ENCODE measurements around the gene ZC3H4. TPM values are rescaled to one million over a fixed set of nuclear protein-coding genes. Genes with fewer than 3 reads are reported as not detected.
A peak's percentile ranks its signal among the peaks of the same experiment; 100 is the strongest.

Gene ZC3H4
- total RNA-seq, 1 experiment from 2014 or later = 45.1 TPM

GRCh38 chr19:47099576-47100050 is 14.0 kb downstream of the ZC3H4 start:
- Histone ChIP-seq H2AFZ (ENCODE audit: low read depth, low read length, poor library complexity, severe bottlenecking) (no peak overlapping the region), H3K4me3 (replicated peaks in 1 of 2; ENCODE audit: low read depth in 1 of 2, low read length in 2 of 2) (no peak overlapping the region), H3K4me1 (ENCODE audit: control insufficient read depth in 1 of 2, insufficient read depth in 2 of 2, low read length in 2 of 2) (peaks cover 50 to 59% of the 10 kb centered on the region in 2 experiments), H3K4me2 (ENCODE audit: low read length) (peak overlapping the region; percentile 22), H3K9me3 (ENCODE audit: control insufficient read depth in 1 of 2, insufficient read depth in 1 of 2, low read depth in 1 of 2, low read length in 2 of 2) (no peaks in the 10 kb centered on the region), H3K27me3 (ENCODE audit: insufficient read depth, low read length) (no peaks in the 10 kb centered on the region), H3K36me3 (ENCODE audit: control insufficient read depth in 1 of 2, insufficient read depth in 2 of 2, low read length in 2 of 2) (peaks cover 0 to 5% of the 10 kb centered on the region in 2 experiments; a peak in 1 of 4 replicates), H3K27ac (ENCODE audit: low read depth, low read length) (no peak overlapping the region), H3K9ac (ENCODE audit: low read length) (no peak overlapping the region), H3K9me2 (ENCODE audit: insufficient read depth) (no peaks in the 10 kb centered on the region), H3K79me2 (ENCODE audit: insufficient read depth, low read length) (peaks cover 72% of the 10 kb centered on the region), H4K20me1 (ENCODE audit: insufficient read depth) (no peaks in the 10 kb centered on the region)
- ChIA-PET RAD21 (ENCODE audit: low non-redundant PET in 1 of 2, low total read pairs in 2 of 2, uncharacterized antibody in 2 of 2, unreplicated experiment in 2 of 2) (no interaction called here), POLR2A (interaction anchor here (4.5 kb wide), 1 partner anchor 14 kb away, joined by 27 read pairs; the partner anchor contains the start of gene ZC3H4), CTCF (interaction anchor here (1.1 to 1.4 kb wide), 2 partner anchors 14 to 20 kb away, joined by 3 to 4 read pairs; partner anchors contain the start of gene ZC3H4)
- no peak for TF ChIP-seq FOSL1 (IDR thresholded peaks at IDR 0.05; ENCODE audit: low read depth)
- intact Hi-C loops (cut with micrococcal nuclease) = no loop called here
- ATAC-seq (no peak), DNase-seq (ENCODE audit: low read depth, low spot score) (no peak)
- no TSS peak for BruUV-seq (replicated peaks)

- H2AFZ ChIP-seq (ENCODE audit: low read depth, low read length, poor library complexity, severe bottlenecking) = no peak overlapping the region
- H3K9ac ChIP-seq (ENCODE audit: low read length) = peak overlapping the region; percentile 16; the same call in 1 of the 2 replicates
- POLR2A ChIA-PET = interaction anchor here (4.5 kb wide), 1 partner anchor 15 kb away, joined by 27 read pairs; the partner anchor contains the start of gene ZC3H4
- ATAC-seq = no peak
- TF ChIP-seq MAX (IDR thresholded peaks at IDR 0.05) = no peak
- TF ChIP-seq JUND (IDR thresholded peaks at IDR 0.05) = no peak
- TF ChIP-seq ZBTB33 (IDR thresholded peaks at IDR 0.05; ENCODE audit: extremely low read depth, insufficient replicate concordance, low read length) = no peak
- no peak for TF ChIP-seq REST (IDR thresholded peaks at IDR 0.05; ENCODE audit: low read depth)
- no peak for TF ChIP-seq EGR1 (IDR thresholded peaks at IDR 0.05; ENCODE audit: low read depth)
- TF ChIP-seq SIN3A (IDR thresholded peaks at IDR 0.05; ENCODE audit: low read depth) = no peak
- no peak for TF ChIP-seq CTCF (IDR thresholded peaks at IDR 0.05 in 2 of 3, conservative IDR thresholded peaks at IDR 0.05 in 1 of 3; ENCODE audit: borderline replicate concordance in 1 of 3, insufficient read depth in 1 of 3, low read depth in 2 of 3, low read length in 2 of 3)
- no peak for TF ChIP-seq FOSL1 (IDR thresholded peaks at IDR 0.05; ENCODE audit: low read depth)
- no peak for TF ChIP-seq RAD21 (IDR thresholded peaks at IDR 0.05; ENCODE audit: low read depth)
- TF ChIP-seq ELF1 (IDR thresholded peaks at IDR 0.05; ENCODE audit: borderline replicate concordance, low read depth) = no peak
- H3K4me3 ChIP-seq (replicated peaks in 1 of 2; ENCODE audit: low read depth in 1 of 2, low read length in 2 of 2) = no peak overlapping the region
- intact Hi-C loops (cut with micrococcal nuclease) = no loop called here
- H3K4me2 ChIP-seq (ENCODE audit: low read length) = peak overlapping the region; percentile 85
- H3K9me2 ChIP-seq (ENCODE audit: insufficient read depth) = no peaks in the 10 kb centered on the region
- H3K36me3 ChIP-seq (ENCODE audit: control insufficient read depth in 1 of 2, insufficient read depth in 2 of 2, low read length in 2 of 2) = peaks cover 0 to 5% of the 10 kb centered on the region in 2 experiments; a peak in 1 of 4 replicates
- H3K4me1 ChIP-seq (ENCODE audit: control insufficient read depth in 1 of 2, insufficient read depth in 2 of 2, low read length in 2 of 2) = peaks cover 50 to 68% of the 10 kb centered on the region in 2 experiments
- H3K27me3 ChIP-seq (ENCODE audit: insufficient read depth, low read length) = no peaks in the 10 kb centered on the region
- DNase-seq (ENCODE audit: low read depth, low spot score) = no peak
- no peaks in the 10 kb centered on the region for H3K9me3 ChIP-seq (ENCODE audit: control insufficient read depth in 1 of 2, insufficient read depth in 1 of 2, low read depth in 1 of 2, low read length in 2 of 2)
- peaks cover 74% of the 10 kb centered on the region for H3K79me2 ChIP-seq (ENCODE audit: insufficient read depth, low read length)
- RAD21 ChIA-PET (ENCODE audit: low non-redundant PET in 1 of 2, low total read pairs in 2 of 2, uncharacterized antibody in 2 of 2, unreplicated experiment in 2 of 2) = no interaction called here
- BruUV-seq (replicated peaks) = no TSS peak
- H4K20me1 ChIP-seq (ENCODE audit: insufficient read depth) = no peaks in the 10 kb centered on the region
- no peak overlapping the region for H3K27ac ChIP-seq (ENCODE audit: low read depth, low read length)
- CTCF ChIA-PET = interaction anchor here (0.7 to 1.4 kb wide), 4 partner anchors 14 to 19 kb away, joined by 3 to 4 read pairs (median 3); partner anchors contain the start of gene ZC3H4
Observed at GRCh38 chr19:47098608-47099007, 15.0 kb downstream of the ZC3H4 start.
